H9 (cell line): Measurements from ENCODE around the gene TUBD1. TPM values are rescaled to one million over a fixed set of nuclear protein-coding genes. Genes with fewer than 3 reads are reported as not detected.

Experiments
- DNase-seq: peaks from one replicate; pipeline ENCODE4 v3.0.0-alpha.2; 2017
- H2AFZ ChIP-seq: one replicate; pipeline ENCODE4 v1.6.1; 2013; ENCODE audit warnings: mild to moderate bottlenecking, low read length, control low read depth, moderate library complexity
- H2AK5ac ChIP-seq: 2 replicates; pipeline ENCODE4 v1.6.1; 2013; ENCODE audit warnings: low read length, control low read depth, mixed read lengths; ENCODE audit not compliant: insufficient read length
- H2BK120ac ChIP-seq: one replicate; pipeline ENCODE4 v1.6.1; 2013; ENCODE audit warnings: low read depth, mild to moderate bottlenecking, low read length, control low read depth, inconsistent platforms; ENCODE audit not compliant: poor library complexity, severe bottlenecking
- H2BK12ac ChIP-seq: 2 replicates; pipeline ENCODE4 v1.6.1; 2013; ENCODE audit warnings: low read length, control low read depth, mixed read lengths, low read depth; ENCODE audit not compliant: insufficient read length
- H2BK15ac ChIP-seq: 2 replicates; pipeline ENCODE4 v1.6.1; 2013; ENCODE audit warnings: low read depth, low read length, control low read depth
- H2BK20ac ChIP-seq: one replicate; pipeline ENCODE4 v1.6.1; 2013; ENCODE audit warnings: low read depth, mild to moderate bottlenecking, low read length, control low read depth, inconsistent platforms; ENCODE audit not compliant: poor library complexity, severe bottlenecking
- H2BK5ac ChIP-seq: 2 replicates; pipeline ENCODE4 v1.6.1; 2013; ENCODE audit warnings: low read length, control low read depth, mixed read lengths; ENCODE audit not compliant: insufficient read length
- H3K14ac ChIP-seq: 2 replicates; pipeline ENCODE4 v1.6.1; 2013; ENCODE audit warnings: low read length, control low read depth; ENCODE audit not compliant: insufficient read depth
- H3K18ac ChIP-seq: 2 replicates; pipeline ENCODE4 v1.6.1; 2013; ENCODE audit warnings: low read depth, mild to moderate bottlenecking, mixed read lengths, low read length, control low read depth; ENCODE audit not compliant: insufficient read length
- H3K23ac ChIP-seq: 2 replicates; pipeline ENCODE4 v1.6.1; 2013; ENCODE audit warnings: low read length, control low read depth, mixed read lengths, low read depth; ENCODE audit not compliant: insufficient read length
- H3K23me2 ChIP-seq: 2 replicates; pipeline ENCODE4 v1.6.1; 2013; ENCODE audit warnings: low read depth, mild to moderate bottlenecking, mixed read lengths, low read length, control low read depth; ENCODE audit not compliant: insufficient read length, poor library complexity, severe bottlenecking
- H3K27ac ChIP-seq: 2 replicates; pipeline ENCODE4 v1.5.1; 2013; ENCODE audit warnings: low read length, control low read depth, mixed read lengths, low read depth; ENCODE audit not compliant: insufficient read length
- H3K27me3 ChIP-seq: 2 replicates; pipeline ENCODE4 v1.6.1; 2013; ENCODE audit warnings: low read length, control low read depth, inconsistent platforms; ENCODE audit not compliant: insufficient read depth
- H3K4ac ChIP-seq: 2 replicates; pipeline ENCODE4 v1.6.1; 2013; ENCODE audit warnings: low read depth, mild to moderate bottlenecking, control low read depth, inconsistent platforms, low read length, moderate library complexity
- H3K4me1 ChIP-seq: 2 replicates; pipeline ENCODE4 v1.6.1; 2013; ENCODE audit warnings: low read length, control low read depth, inconsistent platforms; ENCODE audit not compliant: insufficient read depth
- H3K4me2 ChIP-seq: 2 replicates; pipeline ENCODE4 v1.6.1; 2013; ENCODE audit warnings: low read length, control low read depth, mixed read lengths; ENCODE audit not compliant: insufficient read length, insufficient read depth
- H3K56ac ChIP-seq: 2 replicates; pipeline ENCODE4 v1.6.1; 2013; ENCODE audit warnings: low read depth, mild to moderate bottlenecking, mixed read lengths, low read length, control low read depth; ENCODE audit not compliant: insufficient read length
- H3K79me1 ChIP-seq: 2 replicates; pipeline ENCODE4 v1.6.1; 2013; ENCODE audit warnings: low read depth, mild to moderate bottlenecking, moderate library complexity, low read length, control low read depth, inconsistent platforms; ENCODE audit not compliant: insufficient read depth, poor library complexity, severe bottlenecking
- H3K79me2 ChIP-seq: 2 replicates; pipeline ENCODE4 v1.6.1; 2013; ENCODE audit warnings: low read length, control low read depth, inconsistent platforms; ENCODE audit not compliant: insufficient read depth
- H3K9ac ChIP-seq: 2 replicates; pipeline ENCODE4 v1.6.1; 2013; ENCODE audit warnings: low read length, control low read depth, mixed read lengths; ENCODE audit not compliant: insufficient read length; ENCODE audit errors: extremely low read depth
- H3K9me3 ChIP-seq: one replicate; pipeline ENCODE4 v1.6.1; 2013; ENCODE audit warnings: low read depth, low read length, inconsistent platforms; ENCODE audit not compliant: control insufficient read depth
- H3T11ph ChIP-seq: one replicate; pipeline ENCODE4 v1.6.1; 2013; ENCODE audit warnings: mild to moderate bottlenecking, low read length, control low read depth, inconsistent platforms
- H4K20me1 ChIP-seq: one replicate; pipeline ENCODE4 v1.6.1; 2013; ENCODE audit not compliant: control insufficient read depth, insufficient read length, insufficient read depth
- H4K5ac ChIP-seq: 2 replicates; pipeline ENCODE4 v1.6.1; 2013; ENCODE audit warnings: low read depth, mild to moderate bottlenecking, mixed read lengths, low read length, control low read depth; ENCODE audit not compliant: insufficient read length
- H4K8ac ChIP-seq: replicated peaks from 2 replicates; pipeline ENCODE4 v1.6.1; 2013; ENCODE audit warnings: low read length, control low read depth, mixed read lengths, low read depth; ENCODE audit not compliant: insufficient read length
- H4K91ac ChIP-seq: 2 replicates; pipeline ENCODE4 v1.6.1; 2013; ENCODE audit warnings: low read depth, mild to moderate bottlenecking, moderate library complexity, mixed read lengths, low read length, control low read depth; ENCODE audit not compliant: insufficient read length
- H3K27ac Mint-ChIP-seq, 3 experiments: 2 replicates in 2 of 3; 3 replicates in 1 of 3; pipeline ENCODE4 v1.8.0; 2020 to 2021; ENCODE audit warnings: mixed read lengths in 3 of 3, mild to moderate bottlenecking in 1 of 3, moderate library complexity in 1 of 3
- H3K27me3 Mint-ChIP-seq: 2 replicates; pipeline ENCODE4 v1.8.0; 2021; ENCODE audit warnings: low read depth, mild to moderate bottlenecking, moderate library complexity, mixed read lengths
- H3K36me3 Mint-ChIP-seq, 3 experiments: 2 replicates in 2 of 3; 3 replicates in 1 of 3; pipeline ENCODE4 v1.8.0; 2020 to 2021; ENCODE audit warnings: low read depth in 3 of 3, mixed read lengths in 3 of 3; ENCODE audit not compliant: insufficient read depth in 1 of 3
- H3K4me1 Mint-ChIP-seq, 2 experiments: 2 replicates each; pipeline ENCODE4 v1.8.0; 2020; ENCODE audit warnings: mixed read lengths in 2 of 2
- H3K4me3 Mint-ChIP-seq, 2 experiments: 2 replicates in 1 of 2; 3 replicates in 1 of 2; pipeline ENCODE4 v1.8.0; 2020 to 2021; ENCODE audit warnings: mild to moderate bottlenecking in 2 of 2, mixed read lengths in 2 of 2, moderate library complexity in 1 of 2
- H3K9me3 Mint-ChIP-seq, 2 experiments: 2 replicates in 1 of 2; 3 replicates in 1 of 2; pipeline ENCODE4 v1.8.0; 2020; ENCODE audit warnings: mild to moderate bottlenecking in 2 of 2, mixed read lengths in 2 of 2, moderate library complexity in 1 of 2
- CTCF ChIP-seq: fragments of 200-600 bp; sonication (generic); conservative IDR thresholded peaks from 3 replicates; pipeline ENCODE4 v1.8.0; 2021; ENCODE audit warnings: antibody characterized with exemption, mild to moderate bottlenecking
- WGBS: extraction: QIAGEN DNeasy Blood & Tissue Kit; methylation state at CpG from one replicate; pipeline ENCODE4 v1.1.7; 2013; ENCODE audit warnings: missing lambda C conversion rate, low lambda C conversion rate, mixed read lengths; ENCODE audit not compliant: insufficient read length; ENCODE audit errors: extremely low coverage; 5-methylcytosine and 5-hydroxymethylcytosine counted together
- total RNA-seq: library from RNA; stranded (reverse); gene quantifications from 2 replicates; pipeline ENCODE4 v1.2.1, GENCODE V29; 2021

TUBD1 gene
- total RNA-seq, 1 experiment from 2014 or later: 26.4 TPM

- Histone ChIP-seq H3K79me1 (no peaks in the 10 kb centered on the region), H2AK5ac (no peak overlapping the region), H3K18ac (no peak overlapping the region), H3K9ac (no peak overlapping the region), H3K23me2 (no peaks in the 10 kb centered on the region), H3K27ac (no peak overlapping the region), H3K14ac (no peak overlapping the region), H2BK15ac (no peak overlapping the region), H3K4me1 (no peaks in the 10 kb centered on the region), H3K79me2 (no peaks in the 10 kb centered on the region), H3K4ac (no peak overlapping the region), H2BK5ac (no peak overlapping the region), H3T11ph (no peak overlapping the region), H3K56ac (no peak overlapping the region), H3K9me3 (no peaks in the 10 kb centered on the region), H4K91ac (no peak overlapping the region), H2AFZ (no peak overlapping the region), H3K23ac (no peak overlapping the region), H2BK12ac (no peak overlapping the region), H2BK120ac (no peak overlapping the region), H4K8ac (no peak overlapping the region), H3K27me3 (no peaks in the 10 kb centered on the region), H4K20me1 (no peaks in the 10 kb centered on the region), H2BK20ac (no peak overlapping the region), H4K5ac (no peak overlapping the region), H3K4me2 (no peak overlapping the region)
- Mint-ChIP-seq H3K4me1 (no peaks in the 10 kb centered on the region), H3K36me3 (peaks cover 8 to 46% (median 34%) of the 10 kb centered on the region in 3 experiments; a peak in 5 of 7 replicates), H3K27ac (no peak overlapping the region), H3K9me3 (no peaks in the 10 kb centered on the region), H3K27me3 (no peaks in the 10 kb centered on the region), H3K4me3 (no peak overlapping the region)
- no peak for TF ChIP-seq CTCF
- DNase-seq: no peak
- no CpG with 5 or more reads among the region's 3 CpGs for WGBS
These were observed 16.6 kb downstream of the TUBD1 start for GRCh38 chr17:59876107-59876506.
